H1 (cell line): ENCODE measurements around the gene TTI1. TPM values are rescaled to one million over a fixed set of nuclear protein-coding genes. Genes with fewer than 3 reads are reported as not detected.

Source experiments
- CTCF ChIA-PET: fragments of 300-600 bp; sonication (Branson Sonifier 250); formaldehyde crosslinking; loops from one replicate; lab custom pipeline; 2021; ENCODE audit not compliant: partially characterized antibody; lab: Charles Lee
- POLR2A ChIA-PET: fragments of 300-600 bp; sonication (Branson Sonifier 250); formaldehyde crosslinking; loops from one replicate; lab custom pipeline; 2021; ENCODE audit warnings: inconsistent platforms; ENCODE audit not compliant: partially characterized antibody; lab: Charles Lee
- DNase-seq, 2 experiments: peaks; one replicate each; pipeline versions ENCODE4 v3.0.0 to v3.0.0-alpha.2; 2010 to 2022; ENCODE audit warnings: low spot score in 2 of 2, low read depth in 1 of 2, mixed read lengths in 1 of 2
- FAIRE-seq: peaks from 2 replicates; lab custom pipeline; 2011; peaks lifted over from hg19 to GRCh38; lab: Jason Lieb, UNC
- H2AFZ ChIP-seq: 2 replicates; pipeline ENCODE4 v1.8.1; 2012; ENCODE audit warnings: low read length, inconsistent platforms
- H2AK5ac ChIP-seq: 2 replicates; pipeline ENCODE4 v1.6.1; 2013; ENCODE audit warnings: low read depth, low read length
- H2BK120ac ChIP-seq: replicated peaks from 2 replicates; pipeline ENCODE3; 2013; ENCODE audit warnings: low read depth, low read length, inconsistent platforms
- H2BK12ac ChIP-seq: 2 replicates; pipeline ENCODE4 v1.6.1; 2013; ENCODE audit warnings: low read depth, low read length
- H2BK15ac ChIP-seq: 2 replicates; pipeline ENCODE4 v1.6.1; 2013; ENCODE audit warnings: low read length
- H2BK20ac ChIP-seq: 2 replicates; pipeline ENCODE4 v1.6.1; 2013; ENCODE audit warnings: low read length
- H2BK5ac ChIP-seq: 2 replicates; pipeline ENCODE4 v1.6.1; 2013; ENCODE audit warnings: low read depth, low read length
- H3K14ac ChIP-seq: 2 replicates; pipeline ENCODE4 v1.6.1; 2013; ENCODE audit warnings: inconsistent platforms; ENCODE audit not compliant: insufficient read length
- H3K18ac ChIP-seq: 2 replicates; pipeline ENCODE4 v1.6.1; 2013; ENCODE audit warnings: low read length; ENCODE audit errors: extremely low read depth
- H3K23ac ChIP-seq: 2 replicates; pipeline ENCODE4 v1.6.1; 2013; ENCODE audit warnings: inconsistent platforms; ENCODE audit not compliant: insufficient read length
- H3K23me2 ChIP-seq: 2 replicates; pipeline ENCODE4 v1.6.1; 2013; ENCODE audit warnings: low read depth, low read length
- H3K27ac ChIP-seq: 2 replicates; pipeline ENCODE4 v1.6.1; 2011; ENCODE audit warnings: low read depth, low read length, inconsistent platforms
- H3K27me3 ChIP-seq, 4 experiments: replicated peaks in 1 of 4; 1 replicate in 1 of 4; 2 replicates in 3 of 4; pipeline versions ENCODE4 v1.6.1 to v1.8.1; 2011 to 2013; ENCODE audit warnings: low read length in 3 of 4, mild to moderate bottlenecking in 3 of 4, inconsistent platforms in 2 of 4, mixed read lengths in 2 of 4, moderate library complexity in 1 of 4; ENCODE audit not compliant: control insufficient read depth in 3 of 4, insufficient read depth in 3 of 4; ENCODE audit errors: extremely low read depth in 1 of 4
- H3K36me3 ChIP-seq, 4 experiments: 2 replicates each; pipeline versions ENCODE4 v1.6.1 to v1.8.1; 2011 to 2013; ENCODE audit warnings: mild to moderate bottlenecking in 4 of 4, low read length in 3 of 4, moderate library complexity in 2 of 4, control low read depth in 1 of 4, inconsistent platforms in 1 of 4; ENCODE audit not compliant: insufficient read depth in 4 of 4, control insufficient read depth in 2 of 4
- H3K4ac ChIP-seq: replicated peaks from 2 replicates; pipeline ENCODE3; 2013; ENCODE audit warnings: low read length, low read depth, mixed read lengths, inconsistent platforms; ENCODE audit not compliant: insufficient read length
- H3K4me1 ChIP-seq, 4 experiments: replicated peaks in 1 of 4; 1 replicate in 1 of 4; 2 replicates in 3 of 4; pipeline versions ENCODE4 v1.6.1 to v1.8.1; 2011 to 2013; ENCODE audit warnings: low read length in 3 of 4, inconsistent platforms in 2 of 4, mixed read lengths in 1 of 4; ENCODE audit not compliant: insufficient read depth in 4 of 4, control insufficient read depth in 3 of 4
- H3K4me2 ChIP-seq, 2 experiments: 2 replicates each; pipeline versions ENCODE4 v1.6.1 to v1.8.1; 2011 to 2013; ENCODE audit warnings: low read depth in 2 of 2, low read length in 2 of 2, control low read depth in 1 of 2, inconsistent platforms in 1 of 2, mild to moderate bottlenecking in 1 of 2; ENCODE audit not compliant: insufficient read depth in 1 of 2
- H3K4me3 ChIP-seq, 4 experiments: fragments of 200-600, 300-600 bp in 1 of 4; sonication (generic), shearing (Covaris generic), sonication (Bioruptor Twin) in 1 of 4; 2 replicates each; pipeline versions ENCODE4 v1.5.1 to v1.8.1; 2011 to 2016; ENCODE audit warnings: low read length in 4 of 4, low read depth in 3 of 4, control low read depth in 2 of 4, inconsistent platforms in 2 of 4, mild to moderate bottlenecking in 2 of 4, mixed read lengths in 1 of 4, moderate library complexity in 1 of 4; ENCODE audit not compliant: insufficient read depth in 2 of 4; ENCODE audit errors: extremely low read depth in 1 of 4
- H3K56ac ChIP-seq: replicated peaks from 2 replicates; pipeline ENCODE3; 2013; ENCODE audit warnings: low read depth, mild to moderate bottlenecking, mixed read lengths, low read length, inconsistent platforms; ENCODE audit not compliant: insufficient read length
- H3K79me1 ChIP-seq: 2 replicates; pipeline ENCODE4 v1.6.1; 2013; ENCODE audit warnings: low read depth, low read length, control low read depth
- H3K79me2 ChIP-seq, 2 experiments: 2 replicates each; pipeline versions ENCODE4 v1.6.1 to v1.8.1; 2012 to 2013; ENCODE audit warnings: low read length in 2 of 2, mild to moderate bottlenecking in 2 of 2, inconsistent platforms in 1 of 2; ENCODE audit not compliant: insufficient read depth in 2 of 2, control insufficient read depth in 1 of 2
- H3K9ac ChIP-seq, 4 experiments: replicated peaks in 1 of 4; 1 replicate in 1 of 4; 2 replicates in 3 of 4; pipeline versions ENCODE4 v1.6.1 to v1.8.1; 2011 to 2013; ENCODE audit warnings: low read depth in 3 of 4, low read length in 3 of 4, control low read depth in 2 of 4, mild to moderate bottlenecking in 2 of 4, moderate library complexity in 2 of 4, inconsistent platforms in 1 of 4; ENCODE audit errors: extremely low read depth in 1 of 4
- H3K9me3 ChIP-seq, 2 experiments: 2 replicates each; pipeline versions ENCODE4 v1.6.1 to v1.8.1; 2012 to 2013; ENCODE audit warnings: mild to moderate bottlenecking in 2 of 2, moderate library complexity in 2 of 2, control low read depth in 1 of 2, inconsistent platforms in 1 of 2, low read depth in 1 of 2, low read length in 1 of 2, mixed read lengths in 1 of 2; ENCODE audit not compliant: insufficient read depth in 2 of 2
- H4K20me1 ChIP-seq, 2 experiments: replicated peaks in 1 of 2; 2 replicates each; pipeline versions ENCODE3 to v1.8.1; 2011 to 2013; ENCODE audit warnings: inconsistent platforms in 2 of 2, low read length in 2 of 2, mild to moderate bottlenecking in 1 of 2; ENCODE audit not compliant: insufficient read depth in 2 of 2, control insufficient read depth in 1 of 2
- H4K5ac ChIP-seq: 2 replicates; pipeline ENCODE4 v1.6.1; 2013; ENCODE audit warnings: low read length, low read depth, mixed read lengths, inconsistent platforms; ENCODE audit not compliant: insufficient read length
- H4K8ac ChIP-seq: 2 replicates; pipeline ENCODE4 v1.8.0; 2013; ENCODE audit warnings: mild to moderate bottlenecking, moderate library complexity, low read length, inconsistent platforms; ENCODE audit not compliant: insufficient read depth; ENCODE audit errors: extremely low read depth
- H4K91ac ChIP-seq: replicated peaks from 2 replicates; pipeline ENCODE3; 2013; ENCODE audit warnings: low read length, mixed read lengths, inconsistent platforms; ENCODE audit not compliant: insufficient read length
- ASH2L ChIP-seq: fragments of 200-600, 300-600 bp; sonication (generic); IDR thresholded peaks from one replicate; pipeline ENCODE4 v1.7.1; 2017; ENCODE audit warnings: low read length
- RAD21 ChIP-seq, 2 experiments: IDR thresholded peaks in 1 of 2; conservative IDR thresholded peaks in 1 of 2; 2 replicates each; pipeline ENCODE4 v1.6.1; 2011; ENCODE audit warnings: low read depth in 2 of 2, low read length in 2 of 2, improper control_type of control experiment in 1 of 2, inconsistent platforms in 1 of 2, mild to moderate bottlenecking in 1 of 2, moderate library complexity in 1 of 2
- SRF ChIP-seq: IDR thresholded peaks from 2 replicates; pipeline ENCODE4 v1.6.1; 2011; ENCODE audit warnings: mild to moderate bottlenecking, low read depth, low read length, moderate library complexity
- WGBS, 2 experiments: shearing (Covaris generic) in 1 of 2; methylation state at CpG; one replicate each; pipeline versions ENCODE4 v1.1.6 to v1.1.7; 2013 to 2015; ENCODE audit warnings: low lambda C conversion rate in 2 of 2, mixed read lengths in 2 of 2, inconsistent platforms in 1 of 2, low coverage in 1 of 2, missing lambda C conversion rate in 1 of 2; ENCODE audit not compliant: insufficient replicate concordance in 2 of 2, insufficient coverage in 1 of 2, insufficient read length in 1 of 2; ENCODE audit errors: extremely low coverage in 1 of 2, missing lambda C conversion rate in 1 of 2; 5-methylcytosine and 5-hydroxymethylcytosine counted together
- polyA plus RNA-seq, 7 experiments: library from polyadenylated mRNA; depleted of rRNA in 3 of 7; stranded (reverse) in 5 of 7; unstranded in 2 of 7; fragments of >200 nt in 5 of 7; fragments of 200-250 nt in 2 of 7; gene quantifications; 1 replicate in 5 of 7; 2 replicates in 1 of 7; 4 replicates in 1 of 7; pipeline versions ENCODE4 v1.2.1 to v1.2.3, GENCODE V29; 2011 to 2013; ENCODE audit warnings: missing spikeins in 2 of 7, mixed read lengths in 2 of 7
- total RNA-seq: library from RNA; stranded (reverse); fragmentation: NEBNext Ultra II Directional; extraction: Animal tissue kit (Norgen Biotek cat#: 25700); gene quantifications from 2 replicates; pipeline ENCODE4 v1.2.1, GENCODE V29; 2021

TTI1 gene
- total and polyA plus RNA-seq, 2 of the 8 experiments (the other 6 are each of a cell fraction or from before 2014, with no cell fraction given): 34.1 to 47.0 TPM

DNA sequence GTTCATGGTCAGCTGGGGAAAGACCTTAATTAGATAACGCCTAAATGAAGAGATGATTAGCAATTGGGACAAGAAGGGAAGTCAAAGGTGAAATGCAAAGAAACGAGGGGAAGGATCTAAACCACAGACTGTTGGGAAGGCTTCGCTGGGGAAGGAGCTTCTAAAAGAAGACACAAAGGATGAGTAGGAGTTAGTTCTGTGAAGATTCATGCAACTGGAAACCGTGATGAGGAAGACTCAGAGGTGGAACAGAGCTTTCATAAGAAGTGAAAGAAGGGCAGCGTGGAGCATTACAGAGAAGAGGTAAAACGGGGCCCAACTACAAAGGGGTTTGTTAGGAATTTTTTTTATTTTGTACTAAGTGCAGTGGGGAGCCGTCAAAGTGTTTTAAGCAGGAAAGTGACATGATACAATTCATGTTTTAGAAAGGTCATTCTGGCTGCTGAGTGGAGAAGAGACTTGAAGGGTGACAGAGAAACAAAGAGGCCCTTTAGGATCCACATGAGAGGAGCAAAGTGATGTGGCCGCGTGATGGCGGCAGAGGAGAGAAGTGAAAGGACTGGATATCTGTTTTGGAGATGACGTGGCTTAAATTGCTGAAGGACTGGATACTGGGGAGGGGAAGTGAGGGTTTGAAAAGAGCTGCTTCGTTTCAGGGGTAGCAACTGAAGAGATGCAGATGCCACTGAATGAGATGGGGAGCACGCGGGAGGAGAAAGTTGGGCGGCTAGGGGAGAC, 33.6 kb downstream of the TTI1 start:
- 90% methylated on average over 15 of the region's 15 CpGs; no CpG with 5 or more reads in 1 of the 2 experiments for WGBS, 2 experiments
- Histone ChIP-seq H3K27me3 (no peaks in the 10 kb centered on the region), H2BK5ac (no peak overlapping the region), H3K23me2 (no peaks in the 10 kb centered on the region), H3K14ac (no peak overlapping the region), H2BK120ac (no peak overlapping the region), H4K91ac (no peak overlapping the region), H3K4me1 (no peaks in the 10 kb centered on the region), H4K20me1 (no peaks in the 10 kb centered on the region), H3K79me2 (no peaks in the 10 kb centered on the region), H3K4me2 (no peak overlapping the region), H4K5ac (no peak overlapping the region), H3K9ac (no peak overlapping the region), H3K9me3 (no peaks in the 10 kb centered on the region), H3K4me3 (no peak overlapping the region), H3K56ac (no peak overlapping the region), H3K18ac (no peak overlapping the region), H3K79me1 (peaks cover 2% of the 10 kb centered on the region), H2BK20ac (no peak overlapping the region), H2BK12ac (no peak overlapping the region), H3K27ac (no peak overlapping the region), H2BK15ac (no peak overlapping the region), H2AFZ (no peak overlapping the region), H3K4ac (no peak overlapping the region), H3K36me3 (peaks cover 18 to 90% (median 68%) of the 10 kb centered on the region in 4 experiments), H2AK5ac (no peak overlapping the region), H3K23ac (no peak overlapping the region), H4K8ac (no peak overlapping the region)
- POLR2A ChIA-PET: interaction anchor here (0.7 to 0.9 kb wide), 2 partner anchors 18 to 419 kb away, joined by 3 read pairs; no protein-coding TSS in a partner anchor
- CTCF ChIA-PET: interaction anchor here (0.6 to 2.2 kb wide), 7 partner anchors 14 to 492 kb away, joined by 3 to 7 read pairs (median 3); no protein-coding TSS in a partner anchor
- DNase-seq (no peak), FAIRE-seq (no peak)
- TF ChIP-seq SRF (no peak), ASH2L (no peak), RAD21 (IDR thresholded peaks at IDR 0.05 in 1 of 2, conservative IDR thresholded peaks at IDR 0.05 in 1 of 2; ENCODE audit: low read depth in 2 of 2, low read length in 2 of 2) (peak in 1 of 2 experiments; percentile 10; a peak in 1 of 4 replicates)
